HG02852 (cell line): ENCODE measurements around the gene NLRP7.
"Not testable (repeated sequence)": the region's sequence is repeated elsewhere in the genome, so short reads cannot be mapped to it uniquely, and the experiment has no call there.

Experiments
- ATAC-seq: cut with Tn5 transposase; IDR thresholded peaks from one replicate; pipeline ENCODE4 v1.9.1; 2021; ENCODE audit warnings: mild to moderate bottlenecking, moderate library complexity; ENCODE audit not compliant: unreplicated experiment

The NLRP7 gene

GRCh38 chr19:54947381-54947780 is at the start of gene NLRP7:
Gene NLRP7, minus strand, starts transcription at chr19:54947530.
- ATAC-seq, result no peak

DNA sequence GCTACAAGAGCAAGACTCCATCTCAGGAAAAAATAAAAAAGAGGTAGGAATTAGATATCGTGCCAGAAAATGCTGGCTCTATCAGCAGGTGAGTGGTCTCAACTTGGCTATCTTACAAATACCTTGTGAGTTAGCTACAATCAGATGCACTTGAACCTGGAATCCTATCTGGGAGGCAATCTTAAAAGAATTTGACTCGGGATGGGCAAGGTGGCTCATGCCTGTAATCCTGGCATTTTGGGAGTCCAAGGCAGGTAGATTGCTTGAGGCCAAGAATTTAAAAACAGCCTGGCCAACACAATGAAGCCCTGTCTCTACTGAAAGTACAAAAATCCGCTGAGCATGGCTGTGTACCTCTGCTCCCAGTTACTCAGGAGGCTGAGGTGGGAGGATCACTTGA is 48.2 kb upstream of the NLRP7 start:
- ATAC-seq, result no peak

GRCh38 chr19:54989531-54989930 is 42.2 kb upstream of the NLRP7 start:
- not testable (repeated sequence) for ATAC-seq

DNA sequence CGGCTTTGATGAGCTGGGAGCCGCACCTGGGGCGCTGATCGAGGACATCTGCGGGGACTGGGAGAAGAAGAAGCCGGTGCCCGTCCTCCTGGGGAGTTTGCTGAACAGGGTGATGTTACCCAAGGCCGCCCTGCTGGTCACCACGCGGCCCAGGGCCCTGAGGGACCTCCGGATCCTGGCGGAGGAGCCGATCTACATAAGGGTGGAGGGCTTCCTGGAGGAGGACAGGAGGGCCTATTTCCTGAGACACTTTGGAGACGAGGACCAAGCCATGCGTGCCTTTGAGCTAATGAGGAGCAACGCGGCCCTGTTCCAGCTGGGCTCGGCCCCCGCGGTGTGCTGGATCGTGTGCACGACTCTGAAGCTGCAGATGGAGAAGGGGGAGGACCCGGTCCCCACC is 35.2 kb upstream of the NLRP7 start:
- ATAC-seq, result not testable (repeated sequence)

DNA sequence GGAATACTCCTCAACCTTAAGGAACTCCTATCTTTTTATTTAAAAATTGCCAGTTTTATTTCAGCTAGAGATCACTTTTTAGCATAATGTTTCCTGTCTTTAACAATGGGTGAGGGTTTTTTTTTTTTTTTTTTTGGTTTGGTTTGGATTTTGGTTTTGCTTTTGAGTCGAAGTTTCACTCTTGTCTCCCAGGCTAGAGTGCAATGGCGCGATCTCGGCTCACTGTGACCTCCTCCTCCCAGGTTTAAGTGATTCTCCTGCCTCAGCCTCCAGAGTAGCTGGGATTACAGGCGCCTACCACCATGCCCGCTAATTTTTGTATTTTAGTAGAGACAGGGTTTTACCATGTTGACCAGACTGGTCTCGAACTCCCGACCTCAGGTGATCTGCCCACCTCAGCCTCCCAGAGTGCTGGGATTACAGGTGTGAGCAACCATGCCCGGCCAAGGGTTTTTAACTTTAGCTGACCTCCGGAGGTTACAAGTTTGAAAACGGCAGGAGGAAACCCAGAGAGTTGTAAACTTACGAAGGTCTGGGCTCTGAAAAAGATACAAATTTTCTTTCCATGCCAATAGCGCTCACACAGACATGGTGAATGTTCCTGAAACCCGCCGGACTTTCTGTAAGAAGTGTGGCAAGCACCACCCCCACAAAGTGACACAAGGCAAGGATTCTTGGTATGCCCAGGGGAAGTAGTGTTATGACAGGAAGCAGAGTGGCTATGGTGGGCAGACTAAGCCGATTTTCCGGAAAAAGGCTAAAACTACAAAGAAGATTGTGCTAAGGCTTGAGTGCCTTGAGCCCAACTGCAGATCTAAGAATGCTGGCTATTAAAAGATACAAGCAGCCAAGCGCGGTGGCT is 26.1 kb upstream of the NLRP7 start:
- not testable (repeated sequence) for ATAC-seq

- not testable (repeated sequence) for ATAC-seq
These were observed 24.1 kb upstream of the NLRP7 start for GRCh38 chr19:54971446-54971845.

DNA sequence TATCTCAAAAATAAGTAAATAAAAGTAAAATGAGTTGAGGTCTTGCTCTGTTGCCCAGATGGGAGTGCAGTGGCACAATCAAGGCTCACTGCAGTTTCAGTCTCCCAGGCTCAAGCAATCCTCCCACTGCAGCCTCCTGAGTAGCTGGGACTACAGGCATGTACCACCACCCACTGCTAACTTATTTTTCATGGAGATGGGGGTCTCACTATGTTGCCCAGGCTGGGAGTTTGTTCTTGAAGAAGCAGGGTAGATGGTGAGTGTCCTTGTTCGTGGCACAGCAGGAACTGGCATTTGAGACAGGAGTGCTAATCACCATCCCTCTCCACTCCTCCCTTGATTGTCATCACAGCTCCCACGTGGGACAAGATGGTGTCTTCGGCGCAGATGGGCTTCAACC is 22.3 kb upstream of the NLRP7 start:
- ATAC-seq, result no peak

DNA sequence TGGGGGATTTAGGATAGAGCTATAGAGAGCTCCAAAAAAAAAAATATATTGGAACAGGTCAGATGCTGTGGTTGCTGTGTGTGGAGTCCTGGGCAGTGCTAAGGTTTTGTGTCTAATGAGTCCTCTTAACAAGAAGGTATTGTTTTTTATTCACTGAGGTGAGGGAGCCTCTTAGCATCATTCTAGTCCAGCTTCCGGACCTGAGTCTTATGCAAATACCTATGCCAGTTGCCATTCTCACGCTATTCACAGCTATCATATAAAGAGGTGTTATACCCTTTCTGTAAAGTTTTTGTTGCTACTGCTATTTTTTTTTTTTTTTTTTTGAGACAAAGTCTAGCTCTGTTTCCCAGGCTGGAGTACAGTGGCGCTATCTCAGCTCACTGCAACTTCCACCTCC is 20.3 kb upstream of the NLRP7 start:
- no peak for ATAC-seq

GRCh38 chr19:54965055-54965454 is 17.7 kb upstream of the NLRP7 start:
- ATAC-seq, result not testable (repeated sequence)

DNA sequence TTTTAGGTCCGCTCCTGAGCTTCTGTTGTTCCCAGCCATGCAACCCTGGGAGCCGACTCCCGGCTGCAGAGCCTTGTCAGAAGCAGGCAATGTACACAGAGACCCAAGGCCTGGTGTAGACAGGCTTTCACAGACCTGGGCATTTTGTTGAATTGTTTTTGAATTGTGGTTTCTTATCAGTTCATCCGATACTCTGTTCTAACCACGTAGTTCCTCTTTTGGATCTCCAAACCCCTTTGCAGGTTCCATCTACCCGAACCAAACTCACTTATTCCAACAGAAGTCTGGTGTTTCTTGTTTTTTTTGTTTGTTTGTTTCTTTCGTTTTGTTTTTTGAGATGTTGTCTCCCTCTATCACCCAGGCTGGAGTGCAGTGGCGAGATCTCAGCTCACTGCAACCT is 12.5 kb upstream of the NLRP7 start:
- peak; percentile 48 for ATAC-seq

DNA sequence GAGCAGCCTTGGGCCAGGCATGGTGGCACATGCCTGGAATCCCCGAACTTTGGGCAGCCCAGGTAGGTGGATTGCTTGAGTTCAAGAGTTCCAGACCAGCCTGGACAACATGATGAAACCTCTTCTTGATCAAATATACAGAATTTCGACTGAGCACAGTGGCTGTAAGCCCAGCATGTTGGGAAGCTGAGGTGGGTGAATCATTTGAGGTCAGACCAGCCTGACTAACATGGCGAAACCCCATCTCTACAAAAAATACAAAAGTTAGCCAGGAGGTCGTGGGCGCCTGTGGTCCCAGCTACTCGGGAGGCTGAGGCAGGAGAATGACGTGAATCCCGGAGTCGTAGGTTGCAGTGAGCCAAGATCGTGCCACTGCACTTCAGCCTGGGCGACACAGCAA is 8.0 kb upstream of the NLRP7 start:
- ATAC-seq, result no peak

- ATAC-seq, result not testable (repeated sequence)
These were observed 6.0 kb upstream of the NLRP7 start for GRCh38 chr19:54953345-54953713.

GRCh38 chr19:54952591-54953344 is 5.4 kb upstream of the NLRP7 start:
- ATAC-seq, result no peak

- not testable (repeated sequence) for ATAC-seq
These were observed 3.2 kb upstream of the NLRP7 start for GRCh38 chr19:54950580-54950979.

- no peak for ATAC-seq
These were observed 2.1 kb upstream of the NLRP7 start for GRCh38 chr19:54949412-54949811.

DNA sequence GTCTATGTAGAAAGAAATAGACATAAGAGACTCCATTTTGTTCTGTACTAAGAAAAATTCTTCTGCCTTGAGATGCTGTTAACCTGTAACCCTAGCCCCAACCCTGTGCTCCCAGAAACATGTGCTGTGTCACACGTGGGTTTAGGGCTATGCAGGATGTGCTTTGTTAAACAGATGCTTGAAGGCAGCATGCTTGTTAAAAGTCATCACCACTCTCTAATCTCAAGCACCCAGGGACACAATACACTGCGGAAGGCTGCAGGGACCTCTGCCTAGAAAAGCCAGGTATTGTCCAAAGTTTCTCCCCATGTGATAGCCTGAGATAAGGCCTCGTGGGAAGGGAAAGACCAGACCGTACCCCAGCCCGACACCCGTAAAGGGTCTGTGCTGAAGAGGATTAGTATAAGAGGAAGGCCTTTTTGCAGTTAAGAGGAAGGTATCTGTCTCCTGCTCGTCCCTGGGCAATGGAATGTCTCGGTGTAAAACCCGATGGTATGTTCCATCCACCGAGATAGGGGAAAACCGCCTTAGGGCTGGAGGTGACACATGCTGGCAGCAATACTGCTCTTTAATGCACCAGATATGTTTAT is 3.5 kb downstream of the NLRP7 start:
- not testable (repeated sequence) for ATAC-seq

DNA sequence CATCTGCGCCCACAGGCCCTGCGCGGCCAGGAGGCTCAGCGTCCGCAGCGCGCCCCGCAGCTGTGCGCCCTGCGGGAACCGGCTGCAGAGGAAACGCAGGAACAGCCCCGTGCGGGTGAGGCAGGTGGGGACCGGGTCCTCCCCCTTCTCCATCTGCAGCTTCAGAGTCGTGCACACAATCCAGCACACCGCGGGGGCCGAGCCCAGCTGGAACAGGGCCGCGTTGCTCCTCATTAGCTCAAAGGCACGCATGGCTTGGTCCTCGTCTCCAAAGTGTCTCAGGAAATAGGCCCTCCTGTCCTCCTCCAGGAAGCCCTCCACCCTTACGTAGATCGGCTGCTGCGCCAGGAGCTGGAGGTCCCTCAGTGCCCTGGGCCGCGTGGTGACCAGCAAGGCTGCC is 7.8 kb downstream of the NLRP7 start:
- not testable (repeated sequence) for ATAC-seq

DNA sequence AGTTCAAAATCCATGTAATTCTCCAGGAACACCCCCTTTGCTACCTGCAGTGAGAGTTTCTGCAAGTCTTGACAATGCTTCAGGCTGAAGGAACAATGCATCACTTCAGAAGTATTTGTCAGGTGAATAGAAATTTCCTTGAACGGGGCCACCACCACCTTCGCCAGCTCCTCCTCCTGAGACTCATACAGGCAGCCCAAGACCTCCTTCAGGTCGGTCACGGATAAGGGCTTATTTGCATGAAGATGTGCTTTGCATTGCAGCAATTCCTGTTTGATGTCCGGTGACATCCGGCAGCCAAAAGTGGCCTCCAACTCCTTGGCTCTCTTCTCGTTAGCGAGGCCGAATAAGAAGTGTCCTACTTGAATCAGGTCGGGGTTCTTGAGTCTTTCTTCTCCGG is 8.4 kb downstream of the NLRP7 start:
- no peak for ATAC-seq

- peak; percentile 51 for ATAC-seq
These were observed 9.4 kb downstream of the NLRP7 start for GRCh38 chr19:54937926-54938325.

DNA sequence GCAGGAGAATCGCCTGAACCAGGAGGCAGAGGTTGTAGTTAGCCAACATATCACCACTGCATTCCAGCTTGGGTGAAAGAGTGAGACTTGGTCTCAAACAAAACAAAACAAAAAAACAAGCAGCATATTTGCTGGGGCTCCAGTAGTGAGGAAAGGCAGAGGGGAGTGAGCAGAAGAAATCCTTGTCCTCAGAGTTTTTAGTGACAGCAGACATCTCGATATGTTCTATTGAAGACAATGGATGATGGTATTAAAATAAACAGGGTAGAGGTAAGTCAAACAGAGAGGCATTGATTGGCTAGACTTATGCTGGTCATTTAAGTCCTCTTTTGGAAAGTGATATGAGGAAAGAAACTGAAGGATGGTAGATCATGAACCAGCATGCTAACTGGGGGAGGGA is 19.0 kb downstream of the NLRP7 start:
- no peak for ATAC-seq

GRCh38 chr19:54923276-54923675 is 24.1 kb downstream of the NLRP7 start:
- no peak for ATAC-seq

DNA sequence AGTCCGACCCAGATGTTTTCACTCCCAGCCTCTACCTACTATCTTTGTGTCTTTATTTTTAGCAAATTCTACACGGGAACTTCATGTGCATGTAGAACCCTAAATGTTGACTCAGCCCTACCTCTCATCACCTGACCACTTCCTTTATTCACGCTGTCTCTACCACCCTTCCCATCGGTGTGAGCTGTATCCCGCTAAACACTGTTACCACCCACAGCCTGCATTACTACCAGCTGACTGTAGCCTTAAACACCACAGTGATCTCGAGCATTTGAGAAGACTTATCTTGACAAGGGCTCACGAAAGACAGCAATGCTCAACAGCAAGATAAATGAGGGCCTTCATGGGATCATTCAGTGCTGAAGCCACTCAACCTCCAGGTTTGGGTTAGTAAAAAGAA is 26.2 kb downstream of the NLRP7 start:
- ATAC-seq, result no peak
